HepG2 (cell line): ENCODE measurements around the gene TPH1. TPM values are rescaled to one million over a fixed set of nuclear protein-coding genes. Genes with fewer than 3 reads are reported as not detected.

ENCODE experiments used
- AKAP8 ChIP-seq: sonication (generic); formaldehyde crosslinking; IDR thresholded peaks from 2 replicates; pipeline ENCODE4 v1.5.1; 2020; ENCODE audit warnings: mild to moderate bottlenecking, missing genetic modification reagents
- BRCA1 ChIP-seq: sonication (generic); formaldehyde crosslinking; IDR thresholded peaks from 2 replicates; pipeline ENCODE4 v1.4.0; 2020; ENCODE audit warnings: missing genetic modification reagents
- CC2D1A ChIP-seq: sonication (generic); formaldehyde crosslinking; IDR thresholded peaks from 2 replicates; pipeline ENCODE4 v1.8.1; 2023; ENCODE audit warnings: mild to moderate bottlenecking, missing genetic modification reagents
- CHCHD3 ChIP-seq: sonication (generic); formaldehyde crosslinking; IDR thresholded peaks from 2 replicates; pipeline ENCODE4 v1.8.0; 2022; ENCODE audit warnings: mild to moderate bottlenecking, missing genetic modification reagents, moderate library complexity
- HMG20A ChIP-seq: IDR thresholded peaks from 2 replicates; pipeline ENCODE4 v1.6.1; 2016; ENCODE audit warnings: borderline replicate concordance
- HNRNPL ChIP-seq: fragments of 200-400 bp; formaldehyde crosslinking; IDR thresholded peaks from 2 replicates; pipeline ENCODE4 v1.6.1; 2017; ENCODE audit warnings: mild to moderate bottlenecking, low read depth, low read length
- HOXA3 ChIP-seq: sonication (generic); formaldehyde crosslinking; IDR thresholded peaks from 2 replicates; pipeline ENCODE4 v1.5.0; 2020; ENCODE audit warnings: missing genetic modification reagents
- ISX ChIP-seq: sonication (generic); formaldehyde crosslinking; conservative IDR thresholded peaks from 2 replicates; pipeline ENCODE4 v1.5.0; 2020; ENCODE audit warnings: missing genetic modification reagents
- POLR2A ChIP-seq, 2 experiments: IDR thresholded peaks; 2 replicates each; pipeline ENCODE4 v1.6.1; 2011; ENCODE audit warnings: low read depth in 2 of 2, low read length in 2 of 2, mild to moderate bottlenecking in 1 of 2, moderate library complexity in 1 of 2; ENCODE audit not compliant: insufficient read depth in 1 of 2
- RARA ChIP-seq: IDR thresholded peaks from 2 replicates; pipeline ENCODE4 v1.6.1; 2016; ENCODE audit warnings: missing genetic modification reagents, missing compliant biosample characterization
- RFX3 ChIP-seq: IDR thresholded peaks from 2 replicates; pipeline ENCODE4 v1.6.1; 2016; ENCODE audit warnings: missing biosample characterization, missing genetic modification reagents
- RXRA ChIP-seq: sonication (generic); formaldehyde crosslinking; IDR thresholded peaks from 2 replicates; pipeline ENCODE4 v1.5.1; 2020; ENCODE audit warnings: missing genetic modification reagents
- SP1 ChIP-seq, 2 experiments: fragments of 450-650 bp in 1 of 2; sonication (generic) in 1 of 2; formaldehyde crosslinking in 1 of 2; IDR thresholded peaks; 2 replicates each; pipeline versions ENCODE4 v1.4.0 to v1.6.1; 2016 to 2020; ENCODE audit warnings: missing genetic modification reagents in 1 of 2
- SP2 ChIP-seq: sonication (generic); formaldehyde crosslinking; IDR thresholded peaks from 2 replicates; pipeline ENCODE4 v1.5.1; 2020; ENCODE audit warnings: mild to moderate bottlenecking, missing genetic modification reagents
- ZNF224 ChIP-seq: sonication (generic); formaldehyde crosslinking; IDR thresholded peaks from 2 replicates; pipeline ENCODE4 v1.5.0; 2020; ENCODE audit warnings: mild to moderate bottlenecking, missing genetic modification reagents
- ZNF256 ChIP-seq: sonication (generic); formaldehyde crosslinking; conservative IDR thresholded peaks from 2 replicates; pipeline ENCODE4 v1.4.0; 2020; ENCODE audit warnings: missing genetic modification reagents
- ZNF292 ChIP-seq: sonication (generic); formaldehyde crosslinking; IDR thresholded peaks from 2 replicates; pipeline ENCODE4 v1.8.1; 2022; ENCODE audit warnings: mild to moderate bottlenecking, low read depth, missing genetic modification reagents, borderline replicate concordance
- ZNF446 ChIP-seq: sonication (generic); formaldehyde crosslinking; IDR thresholded peaks from 2 replicates; pipeline ENCODE4 v1.5.0; 2020; ENCODE audit warnings: mild to moderate bottlenecking, missing genetic modification reagents
- ZNF543 ChIP-seq: sonication (generic); formaldehyde crosslinking; IDR thresholded peaks from 2 replicates; pipeline ENCODE4 v1.4.0; 2020; ENCODE audit warnings: mild to moderate bottlenecking, missing genetic modification reagents
- ZNF547 ChIP-seq: sonication (generic); formaldehyde crosslinking; IDR thresholded peaks from 2 replicates; pipeline ENCODE4 v1.5.1; 2020; ENCODE audit warnings: mild to moderate bottlenecking, missing genetic modification reagents
- ZNF605 ChIP-seq: sonication (generic); formaldehyde crosslinking; IDR thresholded peaks from 2 replicates; pipeline ENCODE4 v1.8.0; 2022; ENCODE audit warnings: mild to moderate bottlenecking, missing genetic modification reagents
- ZNF670 ChIP-seq: sonication (generic); formaldehyde crosslinking; IDR thresholded peaks from 2 replicates; pipeline ENCODE4 v1.8.0; 2022; ENCODE audit warnings: mild to moderate bottlenecking, missing genetic modification reagents, borderline replicate concordance
- ZNF703 ChIP-seq: sonication (generic); formaldehyde crosslinking; IDR thresholded peaks from 2 replicates; pipeline ENCODE4 v1.5.1; 2020; ENCODE audit warnings: missing genetic modification reagents, mild to moderate bottlenecking, moderate library complexity, borderline replicate concordance
- ZNF782 ChIP-seq: sonication (generic); formaldehyde crosslinking; IDR thresholded peaks from 2 replicates; pipeline ENCODE4 v1.4.0; 2020; ENCODE audit warnings: missing genetic modification reagents, mild to moderate bottlenecking, borderline replicate concordance
- ZSCAN29 ChIP-seq: sonication (generic); formaldehyde crosslinking; conservative IDR thresholded peaks from 2 replicates; pipeline ENCODE4 v1.4.0; 2020; ENCODE audit warnings: mild to moderate bottlenecking, missing genetic modification reagents
- polyA plus RNA-seq, 8 experiments: library from polyadenylated mRNA; depleted of rRNA in 3 of 8; stranded (reverse) in 7 of 8; unstranded in 1 of 8; fragments of >200 nt; fragmentation: Illumina TruSeq in 4 of 8; extraction: Trizol in 4 of 8; gene quantifications; 2 replicates each; pipeline versions ENCODE4 v1.2.1 to v1.2.3, GENCODE V29; 2011 to 2016; ENCODE audit warnings: low read depth in 4 of 8, missing spikeins in 1 of 8, mixed read lengths in 1 of 8; ENCODE audit not compliant: insufficient read depth in 1 of 8
- total RNA-seq, 5 experiments: library from RNA; depleted of rRNA; stranded (reverse); fragments of >200 nt; fragmentation: Illumina TruSeq; extraction: Trizol; gene quantifications; 2 replicates each; pipeline ENCODE4 v1.2.3, GENCODE V29; 2016; ENCODE audit warnings: low read depth in 1 of 5
- TF ChIP-seq, protein P1 (sequence below): IDR thresholded peaks from 2 replicates; pipeline ENCODE4 v1.6.1; 2016; ENCODE audit warnings: missing genetic modification reagents, missing compliant biosample characterization
- TF ChIP-seq, protein P2 (sequence below): sonication (generic); formaldehyde crosslinking; IDR thresholded peaks from 2 replicates; pipeline ENCODE4 v1.4.0; 2020; ENCODE audit warnings: mild to moderate bottlenecking, missing genetic modification reagents

The TPH1 gene
- total and polyA plus RNA-seq, 2 of the 13 experiments (the other 11 are each of a cell fraction or from before 2014, with no cell fraction given) = 0.26 to 0.53 TPM

DNA sequence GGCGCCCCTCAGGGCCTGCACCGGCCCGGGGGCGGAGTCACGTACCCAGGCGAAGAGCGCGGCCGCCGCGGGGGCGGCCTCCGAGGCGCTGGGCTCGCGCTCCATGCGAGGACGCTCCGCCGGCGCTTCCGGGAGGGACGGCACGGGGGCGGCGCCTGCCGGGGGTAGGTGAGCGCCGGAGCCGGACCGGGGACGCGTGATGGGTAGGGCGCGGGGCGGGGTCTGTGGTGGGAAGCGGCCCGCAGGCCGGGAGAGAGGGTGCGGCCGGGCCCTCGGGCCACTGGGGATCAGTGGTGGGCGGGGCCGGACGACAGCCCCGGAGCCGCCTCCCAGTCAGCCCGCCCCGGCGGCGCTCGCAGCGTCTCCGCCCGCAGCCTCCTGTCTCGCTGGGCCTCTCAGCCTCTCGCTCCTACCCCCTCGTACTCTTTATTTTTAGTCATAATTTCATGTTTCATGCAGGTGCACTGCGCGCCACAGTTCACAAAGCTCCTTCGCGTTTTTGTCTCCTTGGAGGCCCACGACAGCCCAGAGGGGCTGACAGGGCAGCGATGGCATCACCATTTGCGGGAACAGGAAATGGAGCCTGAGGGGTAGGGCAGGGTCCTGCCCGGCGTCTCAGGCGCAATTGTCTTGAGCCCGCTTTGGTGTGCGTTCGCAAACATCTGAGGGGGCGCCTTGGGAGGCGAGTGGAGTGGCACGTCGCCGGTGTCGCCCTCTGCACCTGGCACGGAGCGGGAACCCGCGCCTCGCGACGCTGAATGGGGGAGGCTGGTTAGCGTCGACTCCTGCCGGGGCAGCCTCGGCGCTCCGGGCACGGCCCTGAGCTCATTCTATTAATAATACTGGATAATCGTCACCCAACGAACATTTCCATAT lies 32.9 kb downstream of the TPH1 start, which contains the start of gene SERGEF (continued):
- TF ChIP-seq SP2 (no peak), ISX (CRISPR knock-in tag) (peak; percentile 50; the same call in 1 of the 2 replicates), RARA (CRISPR knock-in tag) (peak; percentile 8; the same call in 1 of the 2 replicates), ZNF256 (CRISPR knock-in tag) (no peak; the same call in 1 of the 2 replicates), CHCHD3 (CRISPR knock-in tag) (no peak), POLR2A (IDR thresholded peaks at IDR 0.05; ENCODE audit: insufficient read depth in 1 of 2, low read depth in 2 of 2, low read length in 2 of 2) (peak; percentile 69 to 87), HNRNPL (peak; percentile 77; the same call in 1 of the 2 replicates), HOXA3 (CRISPR knock-in tag) (peak; percentile 44; the same call in 1 of the 2 replicates), RXRA (CRISPR knock-in tag) (peak; percentile 34; the same call in 1 of the 2 replicates), ZNF547 (CRISPR knock-in tag) (peak; percentile 29; the same call in 1 of the 2 replicates), HMG20A (CRISPR knock-in tag) (no peak), ZNF782 (peak; percentile 75; the same call in 1 of the 2 replicates), SP1 (IDR thresholded peaks at IDR 0.05) (no peak), SP1 (CRISPR knock-in tag; IDR thresholded peaks at IDR 0.05) (no peak; the same call in 1 of the 2 replicates), CC2D1A (CRISPR knock-in tag) (0 out of 2 replicates have a peak, but pooled peaks have one; percentile 53), ZNF446 (CRISPR knock-in tag) (no peak), ZNF224 (CRISPR knock-in tag) (no peak), ZSCAN29 (CRISPR knock-in tag) (no peak), ZNF703 (CRISPR knock-in tag) (no peak), ZNF543 (no peak; the same call in 1 of the 2 replicates), ZNF605 (peak; percentile 75; the same call in 1 of the 2 replicates), BRCA1 (CRISPR knock-in tag) (no peak), ZNF292 (0 out of 2 replicates have a peak, but pooled peaks have one; percentile 25), ZNF670 (peak; percentile 70; the same call in 1 of the 2 replicates), RFX3 (CRISPR knock-in tag) (no peak), AKAP8 (no peak)
- TF ChIP-seq, protein P1, sequence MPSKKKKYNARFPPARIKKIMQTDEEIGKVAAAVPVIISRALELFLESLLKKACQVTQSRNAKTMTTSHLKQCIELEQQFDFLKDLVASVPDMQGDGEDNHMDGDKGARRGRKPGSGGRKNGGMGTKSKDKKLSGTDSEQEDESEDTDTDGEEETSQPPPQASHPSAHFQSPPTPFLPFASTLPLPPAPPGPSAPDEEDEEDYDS (CRISPR knock-in tag) = 0 out of 2 replicates have a peak, but pooled peaks have one; percentile 9
- TF ChIP-seq, protein P2, sequence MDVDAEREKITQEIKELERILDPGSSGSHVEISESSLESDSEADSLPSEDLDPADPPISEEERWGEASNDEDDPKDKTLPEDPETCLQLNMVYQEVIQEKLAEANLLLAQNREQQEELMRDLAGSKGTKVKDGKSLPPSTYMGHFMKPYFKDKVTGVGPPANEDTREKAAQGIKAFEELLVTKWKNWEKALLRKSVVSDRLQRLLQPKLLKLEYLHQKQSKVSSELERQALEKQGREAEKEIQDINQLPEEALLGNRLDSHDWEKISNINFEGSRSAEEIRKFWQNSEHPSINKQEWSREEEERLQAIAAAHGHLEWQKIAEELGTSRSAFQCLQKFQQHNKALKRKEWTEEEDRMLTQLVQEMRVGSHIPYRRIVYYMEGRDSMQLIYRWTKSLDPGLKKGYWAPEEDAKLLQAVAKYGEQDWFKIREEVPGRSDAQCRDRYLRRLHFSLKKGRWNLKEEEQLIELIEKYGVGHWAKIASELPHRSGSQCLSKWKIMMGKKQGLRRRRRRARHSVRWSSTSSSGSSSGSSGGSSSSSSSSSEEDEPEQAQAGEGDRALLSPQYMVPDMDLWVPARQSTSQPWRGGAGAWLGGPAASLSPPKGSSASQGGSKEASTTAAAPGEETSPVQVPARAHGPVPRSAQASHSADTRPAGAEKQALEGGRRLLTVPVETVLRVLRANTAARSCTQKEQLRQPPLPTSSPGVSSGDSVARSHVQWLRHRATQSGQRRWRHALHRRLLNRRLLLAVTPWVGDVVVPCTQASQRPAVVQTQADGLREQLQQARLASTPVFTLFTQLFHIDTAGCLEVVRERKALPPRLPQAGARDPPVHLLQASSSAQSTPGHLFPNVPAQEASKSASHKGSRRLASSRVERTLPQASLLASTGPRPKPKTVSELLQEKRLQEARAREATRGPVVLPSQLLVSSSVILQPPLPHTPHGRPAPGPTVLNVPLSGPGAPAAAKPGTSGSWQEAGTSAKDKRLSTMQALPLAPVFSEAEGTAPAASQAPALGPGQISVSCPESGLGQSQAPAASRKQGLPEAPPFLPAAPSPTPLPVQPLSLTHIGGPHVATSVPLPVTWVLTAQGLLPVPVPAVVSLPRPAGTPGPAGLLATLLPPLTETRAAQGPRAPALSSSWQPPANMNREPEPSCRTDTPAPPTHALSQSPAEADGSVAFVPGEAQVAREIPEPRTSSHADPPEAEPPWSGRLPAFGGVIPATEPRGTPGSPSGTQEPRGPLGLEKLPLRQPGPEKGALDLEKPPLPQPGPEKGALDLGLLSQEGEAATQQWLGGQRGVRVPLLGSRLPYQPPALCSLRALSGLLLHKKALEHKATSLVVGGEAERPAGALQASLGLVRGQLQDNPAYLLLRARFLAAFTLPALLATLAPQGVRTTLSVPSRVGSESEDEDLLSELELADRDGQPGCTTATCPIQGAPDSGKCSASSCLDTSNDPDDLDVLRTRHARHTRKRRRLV = peak; percentile 53; the same call in 1 of the 2 replicates
